DMS153 (cell line): ENCODE measurements around the gene KDM2A.
A peak's percentile ranks its signal among the peaks of the same experiment; 100 is the strongest.

ENCODE experiments used
- DNase-seq: peaks from one replicate; lab custom pipeline; 2025; lab: John Stamatoyannopoulos, UW

The KDM2A gene

DNA sequence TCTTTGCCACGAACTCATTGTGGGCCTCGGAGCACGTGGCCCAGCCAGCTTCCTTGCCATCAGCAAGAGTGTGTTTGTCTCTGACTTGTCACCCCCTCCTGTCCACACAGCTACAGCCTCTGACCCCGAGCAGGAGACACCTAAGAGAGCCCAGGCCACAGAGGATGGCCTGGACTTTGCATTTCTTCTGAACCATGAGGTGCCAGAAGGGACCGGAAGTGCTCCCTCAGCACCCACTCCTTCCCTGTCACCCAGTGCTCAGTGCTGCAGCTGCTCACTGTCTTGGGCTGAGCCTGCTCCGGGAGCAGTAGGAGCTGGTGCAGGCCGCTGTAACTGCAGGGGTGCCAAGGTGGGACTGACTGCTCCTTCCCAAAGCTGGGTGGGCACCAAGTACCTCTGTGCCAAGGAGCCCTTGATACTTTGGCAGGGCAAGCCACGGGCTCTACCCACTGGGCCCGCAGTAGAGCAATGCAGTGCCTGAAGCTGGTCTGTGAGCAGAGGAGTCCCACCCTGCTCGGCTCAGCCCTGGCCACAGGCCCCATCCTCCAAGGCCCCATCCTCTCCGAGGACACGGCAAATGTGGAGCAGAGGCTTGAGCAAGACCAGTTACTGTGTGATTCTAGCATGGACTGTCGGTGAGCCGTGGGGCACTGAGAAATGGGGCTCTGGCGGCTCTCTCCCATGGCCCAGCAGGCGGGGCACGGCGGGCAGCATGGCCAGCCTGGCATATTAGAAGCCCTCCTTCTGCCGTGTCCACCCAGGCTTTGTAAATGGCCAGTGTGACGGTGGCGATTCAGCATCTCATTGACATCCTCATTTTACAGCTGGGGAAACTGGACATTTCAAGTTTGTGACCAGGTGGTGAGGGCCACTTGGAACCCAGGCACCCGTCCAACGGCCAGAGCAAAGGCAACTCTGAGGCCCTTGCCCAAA, 153.5 kb downstream of the KDM2A start:
- no peak for DNase-seq

DNA sequence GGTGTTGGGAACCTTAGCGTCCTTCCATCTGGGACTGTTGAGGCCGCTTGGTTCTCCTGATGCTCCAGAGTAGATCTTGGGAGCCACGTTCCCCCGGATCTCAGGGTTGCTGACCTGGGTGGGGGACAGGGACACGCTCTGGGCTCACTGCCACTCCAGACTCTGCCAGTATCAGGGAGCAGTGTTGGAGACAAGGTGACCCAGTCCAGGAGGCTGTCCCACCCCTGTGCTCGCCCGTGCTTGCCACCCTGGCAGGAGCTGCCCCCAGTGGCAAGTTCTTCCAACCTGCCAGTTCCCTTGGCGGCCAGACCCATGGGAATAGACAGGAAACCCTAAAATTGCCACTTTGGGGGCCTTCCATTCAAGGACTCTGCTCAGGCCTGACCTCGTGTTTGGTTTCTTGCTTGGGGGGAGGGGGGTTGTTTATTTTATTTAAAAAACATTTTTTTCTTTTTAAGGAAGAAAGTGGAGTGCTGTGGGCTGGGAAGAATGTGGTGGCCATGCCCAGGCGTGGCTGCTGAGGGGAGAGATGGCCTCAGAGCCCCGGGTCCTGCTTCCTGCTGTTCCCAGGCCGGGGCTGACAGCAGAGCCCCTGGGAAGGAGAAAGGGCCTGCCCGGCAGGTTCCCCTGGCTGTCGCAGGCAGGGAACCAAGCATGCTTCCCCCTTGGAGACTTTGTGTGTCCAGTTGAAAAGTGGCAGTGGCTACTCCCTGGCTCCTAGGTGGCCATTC, 154.4 kb downstream of the KDM2A start:
- DNase-seq, result no peak

DNA sequence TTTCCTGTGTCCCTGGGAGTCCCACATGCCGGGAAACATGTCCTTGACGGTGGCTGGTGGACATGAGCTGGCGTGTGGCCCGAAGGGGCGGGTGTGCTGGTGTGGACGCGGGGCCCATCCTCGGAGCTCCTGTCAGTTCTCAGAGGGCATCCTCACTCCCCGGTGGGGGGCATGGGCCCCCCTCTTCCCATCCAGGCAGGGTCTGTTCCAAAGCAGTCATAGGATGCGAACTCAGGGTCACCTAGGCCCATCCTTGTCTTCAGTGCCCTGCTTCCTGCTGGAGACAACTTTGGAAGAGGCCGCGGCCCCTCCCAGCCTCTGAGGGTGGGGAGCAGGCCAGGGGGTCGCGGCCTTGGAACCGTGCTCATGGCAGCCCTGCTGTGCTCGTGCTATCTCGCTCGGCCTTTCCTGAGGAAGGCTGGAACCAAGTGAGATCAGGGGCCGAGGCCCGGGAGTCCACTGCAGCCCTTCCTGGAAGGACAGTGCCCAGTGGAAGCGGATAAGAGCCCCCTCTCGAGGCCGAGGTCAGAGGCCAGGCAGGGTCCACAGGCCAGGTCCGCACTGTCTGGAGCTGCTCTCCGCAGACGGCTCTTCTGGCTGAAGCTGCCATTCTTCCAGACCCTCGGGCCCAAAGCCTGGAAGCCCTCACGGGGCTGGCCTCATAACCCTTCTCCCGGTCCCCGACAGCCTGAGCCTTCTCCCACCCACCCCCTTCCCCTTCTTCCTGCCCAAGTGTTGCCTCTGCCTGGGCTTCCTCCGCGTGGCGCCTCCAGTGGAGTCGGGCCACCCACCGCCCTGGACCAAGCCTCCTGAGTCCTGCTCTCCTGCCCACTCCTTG, 155.9 kb downstream of the KDM2A start:
- DNase-seq, result no peak

DNA sequence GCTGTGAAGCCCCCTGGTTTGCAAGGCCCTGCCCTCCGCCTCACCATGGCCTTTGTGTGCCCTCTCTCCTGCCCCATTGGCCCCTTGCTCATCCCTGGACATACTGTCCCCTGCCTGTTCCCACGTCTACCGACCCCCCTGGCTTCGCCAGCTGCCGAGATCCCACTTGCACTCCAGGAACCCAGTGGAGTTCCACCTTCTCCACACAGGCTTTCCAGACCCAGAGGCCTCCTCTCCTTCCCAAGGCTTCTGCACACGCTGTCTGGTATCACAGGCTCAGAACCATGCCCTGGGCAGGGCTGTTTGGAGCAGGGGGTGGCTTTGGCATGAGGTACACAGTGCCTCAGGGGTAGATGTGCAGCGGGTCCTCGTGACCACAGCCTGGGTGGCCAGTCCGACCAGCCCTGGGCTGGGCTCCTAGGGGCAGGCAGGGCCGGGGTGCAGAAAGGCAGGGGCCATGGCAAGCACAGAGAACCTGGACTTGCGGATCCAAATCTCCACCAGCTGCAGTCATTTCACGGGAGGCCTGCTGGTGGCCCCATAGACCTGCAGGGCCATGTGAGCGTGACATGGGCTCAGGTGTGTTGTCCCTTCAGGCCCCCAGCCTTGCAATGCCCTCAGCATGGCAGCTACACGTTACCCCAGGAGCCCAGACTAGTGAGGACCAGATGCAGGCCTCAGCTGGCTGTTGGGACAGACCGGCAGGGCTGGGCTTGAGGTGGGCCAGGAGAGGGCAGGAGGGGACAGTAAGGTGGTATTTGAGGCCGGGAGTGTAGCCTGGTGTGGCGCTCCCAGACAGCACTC, 156.7 kb downstream of the KDM2A start:
- no peak for DNase-seq

DNA sequence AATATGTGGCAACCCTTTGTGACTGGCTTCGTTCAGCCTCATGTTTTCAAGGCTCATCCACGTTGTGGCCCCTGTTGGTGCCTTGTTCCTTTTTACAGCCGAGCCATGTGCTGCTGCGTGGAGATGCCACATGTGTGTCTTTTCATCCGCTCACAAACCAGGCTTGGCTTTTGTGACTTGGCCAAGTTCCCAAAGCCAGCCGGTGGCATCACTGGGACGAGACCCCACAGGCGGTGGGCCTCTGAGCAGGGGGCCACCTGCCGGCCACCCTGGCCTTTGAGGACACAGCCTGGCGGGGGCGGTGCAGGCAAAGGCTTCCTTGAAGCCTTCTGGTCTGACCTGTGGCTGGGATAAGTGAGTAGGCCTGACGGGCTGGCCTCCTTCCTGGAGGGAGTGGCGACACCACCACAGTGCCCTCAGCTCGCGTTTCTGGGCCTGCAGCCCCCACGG, 157.7 kb downstream of the KDM2A start:
- no peak for DNase-seq

DNA sequence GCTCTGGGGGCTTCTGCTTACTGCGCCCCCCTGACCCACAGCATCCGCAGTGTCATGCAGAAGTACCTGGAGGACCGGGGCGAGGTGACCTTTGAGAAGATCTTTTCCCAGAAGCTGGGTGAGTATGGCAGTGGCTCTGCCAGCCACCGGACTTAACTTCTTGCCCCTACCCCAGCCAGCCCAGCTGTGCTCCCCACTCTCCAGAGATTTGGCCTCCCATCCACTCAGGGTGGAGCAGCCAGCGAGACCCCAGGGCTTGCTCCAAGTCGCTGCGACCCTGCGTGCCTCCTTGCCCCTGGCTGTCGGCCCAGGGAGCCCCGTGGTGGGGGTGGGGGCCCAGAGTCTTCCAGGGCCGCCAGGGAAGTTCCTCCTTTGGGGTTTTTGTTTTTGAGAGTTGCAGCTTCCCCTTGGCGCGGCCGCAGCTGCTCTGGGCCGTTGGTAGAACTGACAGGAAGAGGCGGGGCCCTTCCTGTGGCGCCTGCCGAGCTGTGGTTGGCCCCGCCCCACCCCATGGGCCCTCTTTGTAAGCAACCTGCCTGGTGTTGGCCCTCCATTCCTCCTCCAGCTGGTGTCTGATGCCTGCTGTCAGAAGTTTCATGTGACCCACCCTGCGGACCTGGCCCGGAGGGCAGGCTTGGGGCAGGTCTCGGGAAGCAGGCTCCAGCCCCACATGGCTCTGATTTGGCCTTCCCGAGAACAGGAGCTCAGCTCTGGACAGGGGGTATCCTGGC, 158.3 kb downstream of the KDM2A start:
- peak; percentile 86 for DNase-seq

DNA sequence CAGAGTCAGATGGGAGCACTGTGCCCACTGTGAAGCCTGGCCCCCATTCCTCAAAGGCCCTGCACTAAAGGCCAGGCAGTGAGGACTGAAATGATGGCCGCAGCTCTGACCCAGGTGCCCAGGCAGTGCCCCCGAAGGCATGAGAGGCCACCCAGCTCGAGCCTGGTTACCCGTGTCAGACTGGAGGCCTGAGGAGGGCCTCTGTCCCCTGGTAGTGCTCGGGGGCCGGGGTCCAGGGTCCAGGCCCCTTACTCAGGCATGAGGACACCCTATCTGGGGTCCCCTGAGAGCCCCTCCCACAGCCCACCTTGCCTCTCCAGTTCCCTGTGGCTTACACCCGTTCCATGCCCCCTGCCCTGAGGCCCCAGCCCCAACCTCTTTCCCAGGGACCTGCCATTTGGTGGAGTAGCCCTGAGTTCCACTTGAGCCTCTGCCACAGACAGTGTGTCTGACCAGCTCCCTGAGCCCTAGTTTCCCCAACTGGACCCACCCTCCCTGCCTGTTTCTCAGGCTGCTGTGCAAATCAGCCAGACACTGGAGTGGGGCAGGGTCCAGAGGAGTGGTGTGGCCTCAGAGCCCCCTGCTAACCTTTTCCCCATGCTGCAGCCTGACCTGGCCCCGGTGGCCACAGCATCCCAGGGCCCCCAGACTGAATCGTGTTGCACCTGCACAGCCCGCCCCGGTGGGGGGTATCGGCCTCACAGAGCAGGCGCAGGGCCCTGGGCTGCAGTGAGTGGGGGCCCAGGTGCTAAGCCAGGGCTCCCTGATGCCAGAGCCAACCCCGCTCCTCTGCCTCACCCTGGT, 159.3 kb downstream of the KDM2A start:
- no peak for DNase-seq

DNA sequence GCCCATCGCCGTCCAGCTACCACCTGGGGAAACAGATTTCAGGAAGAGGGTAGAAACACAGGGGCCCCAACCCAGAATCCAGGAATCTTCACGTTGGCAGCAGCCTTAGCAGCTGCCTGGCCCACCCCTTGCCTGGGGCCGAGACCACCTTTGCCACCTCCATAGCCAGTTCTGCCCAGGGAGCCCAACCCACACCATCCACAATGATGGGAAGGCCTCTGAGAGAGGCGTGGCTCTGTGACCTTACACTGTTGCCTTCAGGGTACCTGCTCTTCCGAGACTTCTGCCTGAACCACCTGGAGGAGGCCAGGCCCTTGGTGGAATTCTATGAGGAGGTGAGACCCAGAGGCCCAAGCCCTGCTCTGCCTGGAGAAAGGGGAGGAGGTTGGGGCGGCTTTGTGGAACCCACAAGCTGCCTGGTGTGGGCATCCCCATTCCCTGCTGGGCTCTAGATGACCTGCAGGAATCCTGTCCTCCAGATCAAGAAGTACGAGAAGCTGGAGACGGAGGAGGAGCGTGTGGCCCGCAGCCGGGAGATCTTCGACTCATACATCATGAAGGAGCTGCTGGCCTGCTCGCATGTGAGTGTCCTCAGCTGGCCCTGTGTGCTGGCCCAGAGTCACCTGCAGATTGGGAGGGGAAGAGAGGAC, 160.0 kb downstream of the KDM2A start:
- no peak for DNase-seq

DNA sequence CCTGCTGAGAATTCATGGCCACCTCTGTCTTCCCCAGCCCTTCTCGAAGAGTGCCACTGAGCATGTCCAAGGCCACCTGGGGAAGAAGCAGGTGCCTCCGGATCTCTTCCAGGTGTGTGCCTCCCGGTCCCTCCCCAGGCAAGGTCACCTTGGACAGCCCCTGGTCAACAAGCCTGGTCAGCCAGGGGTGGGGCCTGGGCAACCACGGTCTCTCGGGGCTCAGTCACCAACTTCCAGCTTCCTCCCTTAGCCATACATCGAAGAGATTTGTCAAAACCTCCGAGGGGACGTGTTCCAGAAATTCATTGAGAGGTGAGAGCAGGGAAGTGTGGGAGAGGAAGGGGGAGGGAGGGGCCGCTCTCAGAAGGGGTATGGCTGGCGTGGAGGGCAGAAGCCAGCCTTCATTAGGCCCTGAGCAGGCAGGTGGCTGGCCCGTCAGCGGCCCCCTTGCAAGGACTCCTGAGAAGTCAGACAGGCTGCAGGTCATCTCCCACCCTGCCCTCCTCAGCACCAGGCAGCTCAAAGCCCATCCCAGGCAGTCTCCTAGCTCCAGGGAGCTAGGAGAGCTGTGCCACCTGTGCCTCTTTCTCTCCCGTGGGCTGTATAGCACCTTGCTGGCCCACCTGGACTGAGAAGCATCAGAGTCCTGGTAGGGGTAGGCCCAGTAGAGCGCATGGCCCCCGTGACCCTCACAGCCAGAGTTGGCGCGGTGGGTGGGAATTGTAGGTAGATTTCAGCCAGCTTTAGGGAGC, 160.7 kb downstream of the KDM2A start:
- no peak for DNase-seq

DNA sequence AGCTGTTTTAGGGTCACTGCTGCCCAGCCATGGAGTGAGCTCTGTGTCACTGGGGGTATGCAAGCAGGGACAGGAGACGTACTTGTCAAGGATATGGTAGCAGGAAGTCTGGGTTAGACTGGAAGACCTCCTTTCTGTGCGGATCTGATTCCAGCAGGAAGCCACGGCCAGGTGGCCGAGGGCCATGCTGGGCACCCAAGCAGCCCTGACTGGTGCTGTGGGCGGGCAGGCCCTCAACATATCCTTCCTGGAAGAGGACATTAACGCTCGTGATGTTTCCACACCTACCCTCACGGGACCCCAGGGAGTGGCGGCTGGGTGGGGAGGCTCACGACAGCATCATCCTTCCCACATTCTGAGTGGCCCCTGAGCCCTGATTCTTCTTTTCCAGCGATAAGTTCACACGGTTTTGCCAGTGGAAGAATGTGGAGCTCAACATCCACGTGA, 161.3 kb downstream of the KDM2A start:
- no peak for DNase-seq

DNA sequence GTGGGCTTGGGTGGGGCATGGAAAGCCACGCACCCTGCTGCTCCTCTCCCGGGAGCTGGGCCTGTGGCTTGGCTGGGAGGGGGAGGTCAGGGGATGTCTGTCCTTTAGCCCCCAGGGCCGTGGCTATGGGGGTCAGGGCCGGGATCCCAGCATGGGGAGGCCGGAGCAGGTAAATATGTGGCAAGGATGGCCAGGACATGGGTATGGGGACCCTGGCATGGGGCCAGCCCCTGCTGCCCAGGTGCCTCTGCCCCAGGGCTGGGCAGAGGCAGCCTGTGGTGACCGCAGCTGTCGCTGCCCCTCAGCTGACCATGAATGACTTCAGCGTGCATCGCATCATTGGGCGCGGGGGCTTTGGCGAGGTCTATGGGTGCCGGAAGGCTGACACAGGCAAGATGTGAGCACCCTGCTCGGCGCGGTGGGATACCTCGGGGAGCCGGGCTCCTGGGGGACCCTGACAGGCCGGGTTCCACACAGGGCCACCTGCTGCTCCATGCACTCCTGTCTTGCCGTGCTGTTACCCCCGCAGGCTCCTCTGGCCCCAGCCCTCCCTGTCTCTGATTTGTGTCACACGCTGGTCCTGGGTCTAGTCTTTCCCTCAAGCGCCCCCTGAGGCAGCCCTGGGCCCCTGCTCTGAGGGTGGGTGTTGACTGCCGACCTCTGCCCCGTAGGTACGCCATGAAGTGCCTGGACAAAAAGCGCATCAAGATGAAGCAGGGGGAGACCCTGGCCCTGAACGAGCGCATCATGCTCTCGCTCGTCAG, 161.9 kb downstream of the KDM2A start:
- DNase-seq, result no peak

DNA sequence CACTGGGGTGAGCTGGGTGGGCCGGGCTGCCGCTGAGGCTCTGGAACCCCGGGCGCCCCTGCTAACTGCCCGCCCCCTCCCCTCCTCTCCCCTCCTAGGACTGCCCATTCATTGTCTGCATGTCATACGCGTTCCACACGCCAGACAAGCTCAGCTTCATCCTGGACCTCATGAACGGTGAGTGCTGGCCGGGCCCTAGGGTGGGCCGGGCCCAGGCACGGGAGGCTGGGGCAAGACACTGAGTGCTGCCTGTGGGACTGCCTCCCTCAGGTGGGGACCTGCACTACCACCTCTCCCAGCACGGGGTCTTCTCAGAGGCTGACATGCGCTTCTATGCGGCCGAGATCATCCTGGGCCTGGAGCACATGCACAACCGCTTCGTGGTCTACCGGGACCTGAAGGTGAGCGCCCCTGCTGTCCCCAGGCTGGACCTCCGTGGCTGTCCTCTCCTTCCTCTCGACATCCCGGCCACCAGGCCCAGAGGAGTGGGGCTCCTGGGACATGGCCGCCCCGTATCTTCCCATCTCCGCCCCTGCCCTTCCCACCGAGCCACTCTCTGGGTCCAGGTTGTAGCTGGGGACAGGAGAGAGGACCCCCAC, 162.6 kb downstream of the KDM2A start:
- no peak for DNase-seq

DNA sequence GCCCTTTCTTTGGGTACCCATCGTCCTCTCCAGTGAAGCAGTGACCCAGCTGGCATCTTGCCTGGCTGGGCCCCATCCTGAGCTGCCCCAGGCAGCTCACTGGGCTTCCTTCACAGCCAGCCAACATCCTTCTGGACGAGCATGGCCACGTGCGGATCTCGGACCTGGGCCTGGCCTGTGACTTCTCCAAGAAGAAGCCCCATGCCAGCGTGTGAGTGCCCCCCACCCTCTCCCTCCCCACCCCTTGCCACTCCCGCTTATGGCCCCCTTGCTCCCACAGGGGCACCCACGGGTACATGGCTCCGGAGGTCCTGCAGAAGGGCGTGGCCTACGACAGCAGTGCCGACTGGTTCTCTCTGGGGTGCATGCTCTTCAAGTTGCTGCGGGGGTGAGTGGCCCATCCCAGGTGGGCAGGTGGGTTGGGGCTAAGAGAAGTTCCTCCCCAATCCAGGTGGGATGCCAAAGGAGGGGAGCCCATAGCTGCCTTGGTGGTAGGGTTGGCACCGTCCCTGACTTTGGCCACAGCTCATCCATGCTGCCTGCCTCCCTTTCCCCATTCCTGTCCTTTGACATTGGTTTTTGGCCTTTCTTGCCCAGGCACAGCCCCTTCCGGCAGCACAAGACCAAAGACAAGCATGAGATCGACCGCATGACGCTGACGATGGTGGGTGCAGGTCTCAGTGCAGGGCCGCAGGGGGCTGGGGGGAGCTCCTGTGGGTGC, 163.3 kb downstream of the KDM2A start:
- DNase-seq, result no peak

DNA sequence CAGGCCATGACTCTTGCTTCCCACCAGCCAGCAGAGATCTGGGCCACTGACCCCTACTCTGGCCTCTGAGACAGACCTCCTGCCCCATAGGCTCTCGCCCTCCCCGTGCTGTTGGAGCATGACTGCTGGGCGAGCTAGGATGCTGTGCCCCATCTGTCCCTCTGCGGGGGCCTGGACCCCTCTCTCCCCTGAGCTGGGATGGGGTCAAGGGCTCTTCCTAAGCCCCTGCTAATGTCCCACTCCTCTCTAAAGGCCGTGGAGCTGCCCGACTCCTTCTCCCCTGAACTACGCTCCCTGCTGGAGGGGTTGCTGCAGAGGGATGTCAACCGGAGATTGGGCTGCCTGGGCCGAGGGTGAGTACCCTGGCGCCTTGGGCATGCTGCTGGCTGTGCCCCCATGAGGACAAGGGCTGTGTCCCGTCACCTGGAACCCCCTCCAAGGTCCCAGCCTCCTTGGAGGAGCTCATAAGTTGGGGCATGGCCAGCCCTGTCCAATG, 163.9 kb downstream of the KDM2A start:
- DNase-seq, result no peak

DNA sequence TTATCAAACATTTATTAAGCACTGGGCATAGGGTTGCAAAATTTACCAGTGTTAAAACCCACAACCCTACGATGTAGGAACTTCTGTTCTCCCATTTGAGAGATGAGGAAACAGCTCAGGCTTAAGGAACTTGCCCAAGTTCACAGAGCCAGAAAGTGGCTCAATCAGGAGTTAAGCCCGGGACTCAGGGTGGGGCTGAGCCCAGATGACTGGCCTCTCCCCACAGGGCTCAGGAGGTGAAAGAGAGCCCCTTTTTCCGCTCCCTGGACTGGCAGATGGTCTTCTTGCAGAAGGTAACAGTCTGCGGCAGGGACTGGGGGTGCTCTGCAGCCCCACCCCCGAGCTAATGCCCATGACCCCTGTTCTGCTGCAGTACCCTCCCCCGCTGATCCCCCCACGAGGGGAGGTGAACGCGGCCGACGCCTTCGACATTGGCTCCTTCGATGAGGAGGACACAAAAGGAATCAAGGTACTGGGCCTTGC, 164.5 kb downstream of the KDM2A start:
- no peak for DNase-seq

DNA sequence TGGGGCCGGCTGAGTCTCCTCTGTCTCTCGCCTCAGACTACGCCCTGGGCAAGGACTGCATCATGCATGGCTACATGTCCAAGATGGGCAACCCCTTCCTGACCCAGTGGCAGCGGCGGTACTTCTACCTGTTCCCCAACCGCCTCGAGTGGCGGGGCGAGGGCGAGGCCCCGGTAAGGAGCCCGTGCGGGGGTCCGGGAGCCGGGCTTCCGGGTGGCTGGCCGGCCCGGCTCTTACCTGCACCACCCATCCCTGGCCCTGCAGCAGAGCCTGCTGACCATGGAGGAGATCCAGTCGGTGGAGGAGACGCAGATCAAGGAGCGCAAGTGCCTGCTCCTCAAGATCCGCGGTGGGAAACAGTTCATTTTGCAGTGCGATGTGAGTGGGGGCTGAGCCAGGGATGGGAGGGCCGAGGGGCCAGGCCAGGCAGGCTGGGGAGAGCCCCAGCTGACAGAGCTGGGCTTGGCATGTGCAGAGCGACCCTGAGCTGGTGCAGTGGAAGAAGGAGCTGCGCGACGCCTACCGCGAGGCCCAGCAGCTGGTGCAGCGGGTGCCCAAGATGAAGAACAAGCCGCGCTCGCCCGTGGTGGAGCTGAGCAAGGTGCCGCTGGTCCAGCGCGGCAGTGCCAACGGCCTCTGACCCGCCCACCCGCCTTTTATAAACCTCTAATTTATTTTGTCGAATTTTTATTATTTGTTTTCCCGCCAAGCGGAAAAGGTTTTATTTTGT, 165.9 kb downstream of the KDM2A start:
- DNase-seq, result no peak
